Chondrocyte (in vitro differentiated cells): ENCODE data around the gene ZNF488. TPM values are rescaled to one million over a fixed set of nuclear protein-coding genes. Genes with fewer than 3 reads are reported as not detected.

Experiments used
- DNase-seq: peaks from one replicate; pipeline ENCODE4 v3.0.0; 2021; ENCODE audit warnings: mixed read lengths, low spot score
- H3K27ac Mint-ChIP-seq: one replicate; pipeline ENCODE4 v1.8.0; 2021; ENCODE audit warnings: mild to moderate bottlenecking, moderate library complexity, mixed read lengths; ENCODE audit not compliant: unreplicated experiment
- H3K27me3 Mint-ChIP-seq: 2 replicates; pipeline ENCODE4 v1.8.0; 2021; ENCODE audit warnings: low read depth, mixed read lengths
- H3K36me3 Mint-ChIP-seq: 2 replicates; pipeline ENCODE4 v1.8.0; 2021; ENCODE audit warnings: low read depth, mixed read lengths
- H3K4me1 Mint-ChIP-seq: 2 replicates; pipeline ENCODE4 v1.8.0; 2021; ENCODE audit warnings: low read depth, mild to moderate bottlenecking, mixed read lengths
- H3K4me3 Mint-ChIP-seq: one replicate; pipeline ENCODE4 v1.8.0; 2021; ENCODE audit warnings: mild to moderate bottlenecking, moderate library complexity, mixed read lengths; ENCODE audit not compliant: unreplicated experiment
- H3K9me3 Mint-ChIP-seq: 2 replicates; pipeline ENCODE4 v1.8.0; 2021; ENCODE audit warnings: low read depth, mixed read lengths
- CTCF ChIP-seq: fragments of 200-600 bp; sonication (generic); IDR thresholded peaks from 2 replicates; pipeline ENCODE4 v1.5.0; 2021; ENCODE audit warnings: antibody characterized with exemption, mild to moderate bottlenecking, moderate library complexity
- total RNA-seq: library from RNA; stranded (reverse); gene quantifications from 3 replicates; pipeline ENCODE4 v1.2.1, GENCODE V29; 2021

ZNF488 gene
- total RNA-seq, 1 donor from 2014 or later, result 0.17 TPM

GRCh38 chr10:47380341-47381102 is 3.6 kb downstream of the ZNF488 start:
- Mint-ChIP-seq H3K27me3 (peaks cover 23% of the 10 kb centered on the region), H3K9me3 (no peaks in the 10 kb centered on the region), H3K36me3 (peaks cover 2% of the 10 kb centered on the region), H3K4me3 (no peak overlapping the region), H3K4me1 (peaks cover 12% of the 10 kb centered on the region), H3K27ac (no peak overlapping the region)
- no peak for DNase-seq
- no peak for TF ChIP-seq CTCF

GRCh38 chr10:47379901-47380300 is 4.2 kb downstream of the ZNF488 start:
- Mint-ChIP-seq H3K4me3 (no peak overlapping the region), H3K27ac (no peak overlapping the region), H3K4me1 (peaks cover 17% of the 10 kb centered on the region), H3K9me3 (no peaks in the 10 kb centered on the region), H3K36me3 (peaks cover 2% of the 10 kb centered on the region), H3K27me3 (peaks cover 23% of the 10 kb centered on the region)
- TF ChIP-seq CTCF, result no peak
- DNase-seq, result no peak

- Mint-ChIP-seq H3K27ac (no peak overlapping the region), H3K4me3 (no peak overlapping the region), H3K9me3 (no peaks in the 10 kb centered on the region), H3K4me1 (peaks cover 19% of the 10 kb centered on the region), H3K27me3 (peaks cover 23% of the 10 kb centered on the region), H3K36me3 (peaks cover 2% of the 10 kb centered on the region)
- no peak for DNase-seq
- TF ChIP-seq CTCF, result no peak
Measured at GRCh38 chr10:47379445-47379785, 4.7 kb downstream of the ZNF488 start.

- DNase-seq, result no peak
- peaks cover 23% of the 10 kb centered on the region for H3K4me1 Mint-ChIP-seq
- H3K36me3 Mint-ChIP-seq, result peaks cover 2% of the 10 kb centered on the region
Measured at GRCh38 chr10:47378606-47379444, 5.3 kb downstream of the ZNF488 start.

More at GRCh38 chr10:47378606-47379444, 5.3 kb downstream of the ZNF488 start:
- Mint-ChIP-seq H3K27ac (no peak overlapping the region), H3K9me3 (no peaks in the 10 kb centered on the region), H3K27me3 (peaks cover 23% of the 10 kb centered on the region), H3K4me3 (no peak overlapping the region)
- TF ChIP-seq CTCF, result no peak
